GM10248 (cell line): ENCODE results near the gene SCD.
A peak's percentile ranks its signal among the peaks of the same experiment; 100 is the strongest.

Experiments
- CTCF ChIA-PET: fragments of 300-600 bp; sonication (Branson Sonifier 250); formaldehyde crosslinking; extraction: SDS; loops from one replicate; lab custom pipeline; 2021; ENCODE audit warnings: antibody characterized with exemption; lab: Yijun Ruan, JAX
- POLR2A ChIA-PET: fragments of 350-650 bp; sonication (Branson Sonifier 250); formaldehyde crosslinking; extraction: SDS; loops from one replicate; lab custom pipeline; 2020; ENCODE audit warnings: antibody characterized with exemption; lab: Yijun Ruan, JAX
- DNase-seq: peaks from one replicate; pipeline ENCODE4 v3.0.0; 2012; ENCODE audit errors: extremely low spot score
- TF ChIP-seq, protein P1 (sequence below): IDR thresholded peaks from 2 replicates; pipeline ENCODE4 v1.5.1; 2012; ENCODE audit warnings: mild to moderate bottlenecking, low read depth; ENCODE audit errors: extremely low read depth, missing control alignments, control extremely low read depth

The SCD gene

GRCh38 chr10:100364175-100364574, 17.1 kb downstream of the SCD start:
- DNase-seq: no peak
- POLR2A ChIA-PET: interaction anchor here (1.7 to 1.8 kb wide), 2 partner anchors 9 to 10 kb away, joined by 7 to 10 read pairs; no protein-coding TSS in a partner anchor
- TF ChIP-seq, protein P1, sequence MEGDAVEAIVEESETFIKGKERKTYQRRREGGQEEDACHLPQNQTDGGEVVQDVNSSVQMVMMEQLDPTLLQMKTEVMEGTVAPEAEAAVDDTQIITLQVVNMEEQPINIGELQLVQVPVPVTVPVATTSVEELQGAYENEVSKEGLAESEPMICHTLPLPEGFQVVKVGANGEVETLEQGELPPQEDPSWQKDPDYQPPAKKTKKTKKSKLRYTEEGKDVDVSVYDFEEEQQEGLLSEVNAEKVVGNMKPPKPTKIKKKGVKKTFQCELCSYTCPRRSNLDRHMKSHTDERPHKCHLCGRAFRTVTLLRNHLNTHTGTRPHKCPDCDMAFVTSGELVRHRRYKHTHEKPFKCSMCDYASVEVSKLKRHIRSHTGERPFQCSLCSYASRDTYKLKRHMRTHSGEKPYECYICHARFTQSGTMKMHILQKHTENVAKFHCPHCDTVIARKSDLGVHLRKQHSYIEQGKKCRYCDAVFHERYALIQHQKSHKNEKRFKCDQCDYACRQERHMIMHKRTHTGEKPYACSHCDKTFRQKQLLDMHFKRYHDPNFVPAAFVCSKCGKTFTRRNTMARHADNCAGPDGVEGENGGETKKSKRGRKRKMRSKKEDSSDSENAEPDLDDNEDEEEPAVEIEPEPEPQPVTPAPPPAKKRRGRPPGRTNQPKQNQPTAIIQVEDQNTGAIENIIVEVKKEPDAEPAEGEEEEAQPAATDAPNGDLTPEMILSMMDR: no peak
- CTCF ChIA-PET: interaction anchor here (1.3 to 2.2 kb wide), 3 partner anchors 14 to 25 kb away, joined by 3 to 6 read pairs (median 3); no protein-coding TSS in a partner anchor

DNA sequence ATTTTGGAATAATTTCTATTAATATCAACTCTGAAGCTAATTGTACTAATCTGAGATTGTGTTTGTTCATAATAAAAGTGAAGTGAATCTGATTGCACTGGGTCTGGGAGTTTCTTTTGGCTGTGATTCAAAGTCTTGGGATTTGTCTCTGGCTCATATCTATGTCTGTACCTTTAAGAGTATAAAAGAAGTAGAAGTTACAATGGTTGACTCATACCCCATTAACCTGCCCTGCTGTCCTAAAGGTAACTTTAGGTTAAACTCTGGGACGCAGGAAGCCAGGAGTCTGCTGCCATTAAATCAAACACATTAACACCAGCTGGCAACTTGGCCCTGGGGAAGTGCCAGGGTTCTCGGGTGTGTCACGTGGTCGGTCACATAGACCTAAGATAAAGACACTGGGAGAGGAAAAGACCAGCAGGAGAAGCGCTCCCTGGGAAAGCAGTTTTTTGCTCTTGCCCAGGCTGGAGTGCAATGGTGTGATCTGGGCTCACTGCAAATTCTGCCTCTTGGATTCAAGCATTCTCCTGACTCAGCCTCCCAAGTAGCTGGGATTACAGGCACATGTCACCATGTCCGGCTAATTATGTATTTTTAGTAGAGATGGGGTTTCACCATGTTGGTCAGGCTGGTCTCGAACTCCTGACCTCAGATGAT, 17.8 kb downstream of the SCD start:
- CTCF ChIA-PET: interaction anchor here (1.4 to 2.2 kb wide), 4 partner anchors 13 to 154 kb away, joined by 3 to 6 read pairs (median 3); no protein-coding TSS in a partner anchor
- DNase-seq: no peak
- POLR2A ChIA-PET: no interaction called here
- TF ChIP-seq, protein P1: no peak

DNA sequence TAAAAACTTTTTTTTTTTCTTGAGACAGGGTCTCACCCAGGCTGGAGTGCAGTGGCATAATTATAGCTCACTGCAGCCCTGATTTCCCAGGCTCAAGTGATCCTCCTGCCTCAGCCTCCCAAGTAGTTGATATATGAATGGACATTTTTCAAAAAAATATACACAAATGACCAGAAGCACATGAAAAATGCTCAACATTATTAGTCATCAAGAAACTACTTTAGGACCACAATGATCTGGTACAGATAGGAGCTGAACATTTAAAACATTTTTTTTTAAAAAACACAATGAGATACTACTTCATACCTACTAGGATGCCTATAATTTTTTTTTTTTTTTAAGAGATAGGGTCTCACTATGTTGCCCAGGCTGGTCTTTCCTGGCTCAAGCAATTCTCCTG, 21.7 kb downstream of the SCD start:
- POLR2A ChIA-PET: no interaction called here
- TF ChIP-seq, protein P1: no peak
- CTCF ChIA-PET: interaction anchor here (0.9 to 1.5 kb wide), 2 partner anchors 65 to 114 kb away, joined by 3 read pairs; no protein-coding TSS in a partner anchor
- no peak for DNase-seq

- CTCF ChIA-PET: interaction anchor here (0.7 to 2.0 kb wide), 9 partner anchors 11 to 62 kb away, joined by 3 to 11 read pairs (median 6); no protein-coding TSS in a partner anchor
- POLR2A ChIA-PET: interaction anchor here (0.7 to 1.0 kb wide), 2 partner anchors 22 to 24 kb away, joined by 3 to 5 read pairs; no protein-coding TSS in a partner anchor
- TF ChIP-seq, protein P1: no peak
- DNase-seq: peak; percentile 54
These were observed 23.9 kb downstream of the SCD start for GRCh38 chr10:100370714-100371481.

GRCh38 chr10:100371482-100372027, 24.5 kb downstream of the SCD start:
- POLR2A ChIA-PET: interaction anchor here (1.0 kb wide), 1 partner anchor 23 kb away, joined by 5 read pairs; no protein-coding TSS in a partner anchor
- CTCF ChIA-PET: interaction anchor here (1.0 to 1.9 kb wide), 5 partner anchors 23 to 34 kb away, joined by 4 to 11 read pairs (median 6); no protein-coding TSS in a partner anchor
- TF ChIP-seq, protein P1: no peak
- peak; percentile 28 for DNase-seq
